Endothelial cell of umbilical vein (primary cell): Measurements from ENCODE around the gene TIMMDC1. TPM values are rescaled to one million over a fixed set of nuclear protein-coding genes. Genes with fewer than 3 reads are reported as not detected.

Source experiments
- BruUV-seq: library from RNA; stranded (reverse); fragments of 400-500 nt; replicated peaks from 2 replicates; lab custom pipeline; 2021; lab: Mats Ljungman, UMichigan
- CTCF ChIA-PET: fragments of 300-600, 350-600 bp; sonication (Branson Sonifier 250); formaldehyde crosslinking; loops from one replicate; lab custom pipeline; 2021; ENCODE audit warnings: antibody characterized with exemption, inconsistent platforms; lab: Charles Lee
- POLR2A ChIA-PET: fragments of 300-600, 350-600 bp; sonication (Branson Sonifier 250); formaldehyde crosslinking; loops from one replicate; lab custom pipeline; 2021; ENCODE audit warnings: antibody characterized with exemption, inconsistent platforms; lab: Charles Lee
- DNase-seq: peaks from one replicate; pipeline ENCODE4 v3.0.0-alpha.2; 2011; ENCODE audit warnings: low read depth, low spot score
- FAIRE-seq: peaks from 2 replicates; lab custom pipeline; 2011; peaks lifted over from hg19 to GRCh38; lab: Jason Lieb, UNC
- H2AFZ ChIP-seq: 2 replicates; pipeline ENCODE4 v1.6.0; 2012; ENCODE audit warnings: low read depth, low read length, control low read depth, inconsistent platforms
- H3K27ac ChIP-seq: 2 replicates; pipeline ENCODE4 v1.5.1; 2011; ENCODE audit warnings: low read depth, mild to moderate bottlenecking, control low read depth, low read length, moderate library complexity; ENCODE audit not compliant: insufficient read depth
- H3K27me3 ChIP-seq, 2 experiments: 2 replicates each; pipeline versions ENCODE4 v1.6.0 to v1.6.1; 2011; ENCODE audit warnings: low read length in 2 of 2, mixed read lengths in 1 of 2; ENCODE audit not compliant: control insufficient read depth in 2 of 2, insufficient read depth in 2 of 2
- H3K36me3 ChIP-seq, 2 experiments: 2 replicates in 1 of 2; 3 replicates in 1 of 2; pipeline ENCODE4 v1.5.1; 2011; ENCODE audit warnings: low read length in 2 of 2, mild to moderate bottlenecking in 1 of 2, moderate library complexity in 1 of 2; ENCODE audit not compliant: control insufficient read depth in 2 of 2, insufficient read depth in 2 of 2; ENCODE audit errors: extremely low read depth in 1 of 2
- H3K4me1 ChIP-seq: 3 replicates; pipeline ENCODE4 v1.5.1; 2011; ENCODE audit warnings: mild to moderate bottlenecking, low read length; ENCODE audit not compliant: control insufficient read depth, insufficient read depth; ENCODE audit errors: extremely low read depth
- H3K4me2 ChIP-seq: 2 replicates; pipeline ENCODE4 v1.6.1; 2011; ENCODE audit warnings: low read length, control low read depth, mixed read lengths; ENCODE audit not compliant: insufficient read depth
- H3K4me3 ChIP-seq, 3 experiments: fragments of 200-600 bp in 1 of 3; sonication (generic), shearing (Covaris generic) in 1 of 3; replicated peaks in 1 of 3; 2 replicates each; pipeline ENCODE4 v1.5.1; 2011 to 2016; ENCODE audit warnings: control low read depth in 3 of 3, low read length in 3 of 3, mild to moderate bottlenecking in 2 of 3, inconsistent platforms in 1 of 3, low read depth in 1 of 3, moderate library complexity in 1 of 3; ENCODE audit not compliant: insufficient read depth in 1 of 3
- H3K79me2 ChIP-seq: 2 replicates; pipeline ENCODE4 v1.6.0; 2012; ENCODE audit warnings: low read length, inconsistent platforms; ENCODE audit not compliant: control insufficient read depth, insufficient read depth
- H3K9ac ChIP-seq: replicated peaks from 2 replicates; pipeline ENCODE3; 2011; ENCODE audit warnings: low read length, control low read depth; ENCODE audit not compliant: insufficient read depth; ENCODE audit errors: extremely low read depth
- H3K9me1 ChIP-seq: replicated peaks from 3 replicates; pipeline ENCODE4 v1.6.0; 2011; ENCODE audit warnings: mild to moderate bottlenecking, low read length; ENCODE audit not compliant: control insufficient read depth, insufficient read depth; ENCODE audit errors: extremely low read depth
- H3K9me3 ChIP-seq: replicated peaks from 2 replicates; pipeline ENCODE4 v1.5.1; 2012; ENCODE audit warnings: low read length, inconsistent platforms; ENCODE audit not compliant: control insufficient read depth, insufficient read depth
- H4K20me1 ChIP-seq: replicated peaks from 2 replicates; pipeline ENCODE3; 2011; ENCODE audit warnings: mild to moderate bottlenecking, low read length; ENCODE audit not compliant: control insufficient read depth, insufficient read depth; ENCODE audit errors: extremely low read depth
- CTCF ChIP-seq, 2 donors: IDR thresholded peaks; 1 replicate in 1 of 2; 2 replicates in 1 of 2; pipeline ENCODE4 v1.5.1; 2011; ENCODE audit warnings: low read length in 2 of 2, mild to moderate bottlenecking in 2 of 2, moderate library complexity in 2 of 2, control low read depth in 1 of 2, inconsistent platforms in 1 of 2, low read depth in 1 of 2; ENCODE audit not compliant: insufficient read depth in 1 of 2; ENCODE audit errors: extremely low read depth in 1 of 2
- EZH2 ChIP-seq: IDR thresholded peaks from 2 replicates; pipeline ENCODE4 v1.6.1; 2012; ENCODE audit warnings: borderline replicate concordance, low read depth, mild to moderate bottlenecking, moderate library complexity, low read length, inconsistent platforms; ENCODE audit not compliant: severe bottlenecking
- FOS ChIP-seq: IDR thresholded peaks from 2 replicates; pipeline ENCODE4 v1.6.1; 2011; ENCODE audit warnings: mild to moderate bottlenecking, low read length, moderate library complexity, borderline replicate concordance; ENCODE audit not compliant: insufficient read depth
- GATA2 ChIP-seq: IDR thresholded peaks from 2 replicates; pipeline ENCODE4 v1.7.0; 2011; ENCODE audit warnings: low read depth, mild to moderate bottlenecking, moderate library complexity, mixed read lengths, low read length; ENCODE audit not compliant: insufficient read length, insufficient read depth
- MAX ChIP-seq: IDR thresholded peaks from 2 replicates; pipeline ENCODE4 v1.6.1; 2011; ENCODE audit not compliant: insufficient read depth, insufficient read length
- MYC ChIP-seq: IDR thresholded peaks from one replicate; pipeline ENCODE4 v1.6.1; 2011; ENCODE audit warnings: mild to moderate bottlenecking, low read depth, low read length
- POLR2AphosphoS5 ChIP-seq: IDR thresholded peaks from 2 replicates; pipeline ENCODE4 v1.6.1; 2012; ENCODE audit warnings: low read depth, mild to moderate bottlenecking, control low read depth, low read length, moderate library complexity; ENCODE audit not compliant: insufficient read depth
- dilution Hi-C: fragments of 300-500 bp; cut with MboI; formaldehyde crosslinking; loops from one replicate; pipeline ENCODE4 v1.15.0; 2019; ENCODE audit warnings: low sequenced_read_pairs; ENCODE audit not compliant: extremely low pct_ligation_motif_present
- intact Hi-C: fragments of 100-400 bp; cut with micrococcal nuclease; formaldehyde crosslinking; loops from one replicate; pipeline ENCODE4 v1.10.0; 2022
- polyA plus RNA-seq, 4 experiments: library from polyadenylated mRNA; depleted of rRNA in 3 of 4; stranded (reverse) in 3 of 4; unstranded in 1 of 4; fragments of >200 nt; gene quantifications; 2 replicates each; pipeline versions ENCODE4 v1.2.1 to v1.2.3, GENCODE V29; 2011 to 2012; ENCODE audit warnings: missing spikeins in 1 of 4
- total RNA-seq: library from RNA; stranded (reverse); gene quantifications from 2 replicates; pipeline ENCODE4 v1.2.3, GENCODE V29; 2021

TIMMDC1 gene
- total and polyA plus RNA-seq, 2 donors (not counting 3 experiments of a cell fraction or from before 2014, with no cell fraction given): 49.2 to 76.2 TPM

GRCh38 chr3:119457246-119457645 is 41.1 kb upstream of the TIMMDC1 start:
- Histone ChIP-seq H3K27me3 (no peaks in the 10 kb centered on the region), H2AFZ (no peak overlapping the region), H3K9me1 (no peaks in the 10 kb centered on the region), H3K27ac (no peak overlapping the region), H3K9ac (no peak overlapping the region), H3K9me3 (no peaks in the 10 kb centered on the region), H3K36me3 (peaks cover 18 to 27% of the 10 kb centered on the region in 2 experiments), H3K4me1 (peaks cover 8% of the 10 kb centered on the region), H3K4me2 (no peak overlapping the region), H4K20me1 (no peaks in the 10 kb centered on the region), H3K79me2 (peaks cover 35% of the 10 kb centered on the region), H3K4me3 (no peak overlapping the region)
- TF ChIP-seq CTCF (IDR thresholded peaks at IDR 0.05; ENCODE audit: extremely low read depth in 1 of 2, insufficient read depth in 1 of 2, low read depth in 1 of 2, low read length in 2 of 2) (no peak), POLR2AphosphoS5 (no peak), MAX (no peak), EZH2 (no peak), MYC (no peak), FOS (no peak), GATA2 (no peak)
- dilution Hi-C loops (no loop called here), intact Hi-C loops (no loop called here)
- ChIA-PET POLR2A (no interaction called here), CTCF (interaction anchor here (1.7 kb wide), 1 partner anchor 17 kb away, joined by 6 read pairs; no protein-coding TSS in a partner anchor)
- FAIRE-seq (no peak), DNase-seq (no peak)
- no TSS peak for BruUV-seq
